K562 (cell line): ENCODE measurements around the gene EMD. TPM values are rescaled to one million over a fixed set of nuclear protein-coding genes. Genes with fewer than 3 reads are reported as not detected.

Experiments used
- ATAC-seq: fragments of 200-7000 bp; cut with Tn5 transposase; 3 replicates; pipeline ENCODE4 v1.9.1; 2020; ENCODE audit warnings: moderate library complexity
- BruUV-seq: library from RNA; stranded (reverse); fragments of 400-500 nt; replicated peaks from 2 replicates; lab custom pipeline; 2021; lab: Mats Ljungman, UMichigan
- CTCF ChIA-PET: fragments of 300-600 bp; formaldehyde crosslinking; extraction: SDS; loops from one replicate; lab custom pipeline; 2021; ENCODE audit warnings: low intra/inter-chr PET ratio; lab: Yijun Ruan, JAX
- POLR2A ChIA-PET: fragments of 300-600, 350-650 bp; sonication (Branson Sonifier 250); formaldehyde crosslinking; extraction: SDS; loops from one replicate; lab custom pipeline; 2021; ENCODE audit warnings: antibody characterized with exemption, inconsistent platforms; lab: Yijun Ruan, JAX
- DNase-seq, 4 experiments: peaks; one replicate each; pipeline versions ENCODE4 v3.0.0 to v3.0.0-alpha.2; 2011 to 2018; ENCODE audit warnings: low spot score in 3 of 4, mixed read lengths in 3 of 4; ENCODE audit errors: extremely low read depth in 1 of 4
- FAIRE-seq: peaks from 2 replicates; lab custom pipeline; 2011; peaks lifted over from hg19 to GRCh38; lab: Jason Lieb, UNC
- H2AFZ ChIP-seq: 2 replicates; pipeline ENCODE4 v1.6.0; 2011; ENCODE audit warnings: low read depth, low read length, control low read depth, inconsistent platforms
- H3K27ac ChIP-seq: fragments of 200-600 bp; 3 replicates; pipeline ENCODE4 v1.8.0; 2011; ENCODE audit warnings: low read depth, mild to moderate bottlenecking, control low read depth, inconsistent platforms, low read length, moderate library complexity, mixed read lengths; ENCODE audit errors: extremely low read depth
- H3K27me3 ChIP-seq, 2 experiments: fragments of 300-600 bp in 1 of 2; 2 replicates in 1 of 2; 3 replicates in 1 of 2; pipeline versions ENCODE4 v1.6.0 to v1.8.0; 2011; ENCODE audit warnings: inconsistent platforms in 2 of 2, low read length in 2 of 2, mild to moderate bottlenecking in 1 of 2, mixed read lengths in 1 of 2, moderate library complexity in 1 of 2; ENCODE audit not compliant: control insufficient read depth in 2 of 2, insufficient read depth in 2 of 2
- H3K36me3 ChIP-seq: fragments of 300-600 bp; 3 replicates; pipeline ENCODE4 v1.8.0; 2011; ENCODE audit warnings: mild to moderate bottlenecking, low read length, inconsistent platforms; ENCODE audit not compliant: control insufficient read depth, insufficient read depth
- H3K4me1 ChIP-seq, 2 experiments: fragments of 200-600 bp in 1 of 2; replicated peaks in 1 of 2; 2 replicates in 1 of 2; 3 replicates in 1 of 2; pipeline versions ENCODE4 v1.5.1 to v1.8.0; 2011; ENCODE audit warnings: inconsistent platforms in 2 of 2, low read length in 2 of 2, mild to moderate bottlenecking in 1 of 2, mixed read lengths in 1 of 2, moderate library complexity in 1 of 2; ENCODE audit not compliant: control insufficient read depth in 2 of 2, insufficient read depth in 2 of 2
- H3K4me2 ChIP-seq: 2 replicates; pipeline ENCODE4 v1.6.1; 2011; ENCODE audit warnings: low read length, control low read depth, inconsistent platforms, mixed read lengths; ENCODE audit not compliant: insufficient read depth
- H3K4me3 ChIP-seq: fragments of 200-600 bp; sonication (generic), shearing (Covaris generic); 2 replicates; pipeline ENCODE4 v1.5.1; 2016; ENCODE audit warnings: control low read depth, inconsistent platforms
- H3K79me2 ChIP-seq: fragments of 200-600 bp; 3 replicates; pipeline ENCODE4 v1.8.0; 2011; ENCODE audit warnings: low read length, inconsistent platforms; ENCODE audit not compliant: control insufficient read depth, insufficient read depth
- H3K9ac ChIP-seq, 2 experiments: 2 replicates each; pipeline versions ENCODE4 v1.6.0 to v1.6.1; 2011; ENCODE audit warnings: low read depth in 2 of 2, low read length in 2 of 2, control low read depth in 1 of 2, inconsistent platforms in 1 of 2, mild to moderate bottlenecking in 1 of 2, mixed read lengths in 1 of 2; ENCODE audit not compliant: insufficient read depth in 1 of 2
- H3K9me1 ChIP-seq: one replicate; pipeline ENCODE4 v1.6.0; 2011; ENCODE audit warnings: inconsistent platforms, mild to moderate bottlenecking, low read length, moderate library complexity; ENCODE audit not compliant: control insufficient read depth, insufficient read depth
- H3K9me3 ChIP-seq: replicated peaks from 2 replicates; pipeline ENCODE4 v1.5.1; 2011; ENCODE audit warnings: low read depth, low read length, inconsistent platforms; ENCODE audit not compliant: control insufficient read depth, insufficient read depth
- H4K20me1 ChIP-seq: replicated peaks from 2 replicates; pipeline ENCODE4 v1.6.1; 2011; ENCODE audit warnings: low read length, inconsistent platforms, mixed read lengths; ENCODE audit not compliant: control insufficient read depth, insufficient read depth
- CBFB ChIP-seq: sonication (generic); formaldehyde crosslinking; IDR thresholded peaks from 2 replicates; pipeline ENCODE4 v1.4.0; 2020; ENCODE audit warnings: mild to moderate bottlenecking, missing genetic modification reagents
- HDAC8 ChIP-seq: fragments of 450-650 bp; IDR thresholded peaks from 2 replicates; pipeline ENCODE4 v1.6.1; 2016; ENCODE audit warnings: mild to moderate bottlenecking, missing genetic modification characterization, moderate library complexity, missing compliant biosample characterization
- HNRNPLL ChIP-seq: fragments of 200-400 bp; formaldehyde crosslinking; IDR thresholded peaks from 2 replicates; pipeline ENCODE4 v1.6.1; 2017; ENCODE audit warnings: low read length, low read depth, mild to moderate bottlenecking; ENCODE audit not compliant: poor library complexity, severe bottlenecking
- MEIS2 ChIP-seq: fragments of 450-650 bp; IDR thresholded peaks from 2 replicates; pipeline ENCODE4 v1.6.1; 2014; ENCODE audit warnings: mild to moderate bottlenecking; ENCODE audit not compliant: partially characterized antibody
- NONO ChIP-seq, 2 experiments: fragments of 200-400 bp in 1 of 2; fragments of 450-650 bp in 1 of 2; formaldehyde crosslinking in 1 of 2; IDR thresholded peaks; 2 replicates each; pipeline ENCODE4 v1.6.1; 2017; ENCODE audit warnings: low read depth in 2 of 2, mild to moderate bottlenecking in 2 of 2, moderate library complexity in 2 of 2, low read length in 1 of 2
- PCBP1 ChIP-seq: fragments of 200-400 bp; formaldehyde crosslinking; IDR thresholded peaks from 2 replicates; pipeline ENCODE4 v1.6.1; 2018; ENCODE audit warnings: mild to moderate bottlenecking, low read depth, low read length; ENCODE audit not compliant: poor library complexity, severe bottlenecking
- SIN3A ChIP-seq, 2 experiments: fragments of 150-350 bp in 1 of 2; IDR thresholded peaks; 2 replicates each; pipeline ENCODE4 v1.6.1; 2011 to 2016; ENCODE audit warnings: borderline replicate concordance in 2 of 2, low read depth in 2 of 2, low read length in 2 of 2, mild to moderate bottlenecking in 2 of 2, moderate library complexity in 2 of 2; ENCODE audit not compliant: control insufficient read depth in 1 of 2
- TAF1 ChIP-seq: IDR thresholded peaks from 2 replicates; pipeline ENCODE4 v1.6.1; 2011; ENCODE audit warnings: mild to moderate bottlenecking, low read length, moderate library complexity; ENCODE audit not compliant: insufficient read depth, control insufficient read depth, severe bottlenecking; ENCODE audit errors: extremely low read depth
- ZBTB8A ChIP-seq: fragments of 450-650 bp; IDR thresholded peaks from 2 replicates; pipeline ENCODE4 v1.6.1; 2018; ENCODE audit warnings: mild to moderate bottlenecking, moderate library complexity; ENCODE audit not compliant: partially characterized antibody
- ZNF431 ChIP-seq: sonication (generic); formaldehyde crosslinking; IDR thresholded peaks from 2 replicates; pipeline ENCODE4 v1.8.0; 2022; ENCODE audit warnings: mild to moderate bottlenecking, missing genetic modification reagents
- ZNF584 ChIP-seq: fragments of 200-800 bp; sonication (Bioruptor generic); IDR thresholded peaks from 2 replicates; pipeline ENCODE4 v1.6.1; 2016; ENCODE audit warnings: low read depth, mild to moderate bottlenecking, missing genetic modification characterization, missing compliant biosample characterization
- ZNF707 ChIP-seq: fragments of 250-450 bp; sonication (Bioruptor Pico); conservative IDR thresholded peaks from 2 replicates; pipeline ENCODE4 v1.8.0; 2022; ENCODE audit warnings: inconsistent platforms, mild to moderate bottlenecking, moderate library complexity
- WGBS: fragments of 100-300 bp; shearing (Covaris generic); methylation state at CpG from one replicate; pipeline ENCODE4 v1.1.6; 2016; ENCODE audit warnings: low coverage, mixed read lengths; ENCODE audit not compliant: insufficient coverage; ENCODE audit errors: missing lambda C conversion rate; 5-methylcytosine and 5-hydroxymethylcytosine counted together
- in situ Hi-C: fragments of 300-500 bp; cut with MboI; formaldehyde crosslinking; loops from 4 replicates; pipeline ENCODE4 v1.15.0; 2018; ENCODE audit warnings: inconsistent platforms, mixed read lengths
- intact Hi-C: fragments of 100-400 bp; cut with micrococcal nuclease; formaldehyde crosslinking; loops from 2 replicates; pipeline ENCODE4 v1.14.2; 2022
- polyA plus RNA-seq, 8 experiments: library from polyadenylated mRNA; depleted of rRNA in 4 of 8; stranded (reverse) in 5 of 8; unstranded in 3 of 8; fragments of >200 nt; fragmentation: Nextera tagmentation in 2 of 8; fragmentation: Illumina TruSeq in 1 of 8; extraction: Ambion mirVana in 2 of 8; extraction: Trizol in 1 of 8; gene quantifications; 2 replicates each; pipeline versions ENCODE4 v1.2.1 to v1.2.3, GENCODE V29; 2011 to 2014; ENCODE audit warnings: inconsistent platforms in 1 of 8, missing spikeins in 1 of 8
- total RNA-seq, 7 experiments: library from RNA; depleted of rRNA in 6 of 7; stranded (reverse); fragments of >200 nt in 6 of 7; fragmentation: Illumina TruSeq in 2 of 7; extraction: Trizol in 2 of 7; gene quantifications; 2 replicates each; pipeline versions ENCODE4 v1.2.1 to v1.2.3, GENCODE V29; 2011 to 2021; ENCODE audit warnings: low replicate concordance in 1 of 7

The EMD gene
- total and polyA plus RNA-seq, 9 of the 15 experiments (the other 6 are each of a cell fraction or from before 2014, with no cell fraction given): 2.3 to 206 (median 61.9) TPM

DNA sequence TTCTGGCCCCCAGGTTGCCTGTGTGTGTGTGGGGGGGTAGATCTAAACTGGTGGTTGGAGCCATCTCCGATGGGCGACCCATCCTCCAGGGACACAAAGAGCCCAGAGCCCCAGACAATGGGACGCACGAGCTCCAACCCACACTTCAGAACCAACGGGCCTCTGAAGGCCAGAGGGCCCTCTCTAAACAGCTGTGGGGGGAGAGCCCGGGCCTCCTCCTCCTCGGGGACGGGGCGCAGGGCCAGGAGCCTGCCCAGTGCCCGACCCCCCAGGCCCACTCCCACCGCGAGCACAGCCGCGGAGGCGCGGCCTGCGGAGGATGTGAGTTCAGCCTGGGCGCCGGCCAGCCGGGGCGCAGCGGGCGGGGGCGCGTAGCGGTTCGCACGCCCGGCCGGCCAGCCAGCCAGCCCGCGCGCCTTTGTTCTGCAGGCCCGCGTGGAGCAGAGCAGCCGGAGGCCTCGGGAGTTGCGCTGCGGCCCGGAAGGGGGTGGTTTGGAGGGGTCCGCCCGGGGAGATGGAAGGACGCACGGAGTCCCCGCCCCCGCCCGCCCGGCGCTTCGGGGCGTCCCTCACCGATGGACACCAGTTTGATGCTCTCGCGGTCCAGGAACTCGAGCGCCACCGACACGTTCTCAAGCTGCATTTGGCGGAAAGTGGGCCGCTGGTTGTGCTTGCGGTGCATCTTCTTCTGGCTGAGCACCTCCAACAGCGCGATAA is 8.6 kb upstream of the EMD start (continued):
- TF ChIP-seq CBFB (CRISPR knock-in tag) (0 out of 2 replicates have a peak, but pooled peaks have one; percentile 13), TAF1 (peak; percentile 0), NONO (IDR thresholded peaks at IDR 0.05; ENCODE audit: low read depth in 2 of 2, low read length in 1 of 2) (0 out of 4 replicates have a peak, but pooled peaks of 1 of the 2 experiments have one; percentile 36)

DNA sequence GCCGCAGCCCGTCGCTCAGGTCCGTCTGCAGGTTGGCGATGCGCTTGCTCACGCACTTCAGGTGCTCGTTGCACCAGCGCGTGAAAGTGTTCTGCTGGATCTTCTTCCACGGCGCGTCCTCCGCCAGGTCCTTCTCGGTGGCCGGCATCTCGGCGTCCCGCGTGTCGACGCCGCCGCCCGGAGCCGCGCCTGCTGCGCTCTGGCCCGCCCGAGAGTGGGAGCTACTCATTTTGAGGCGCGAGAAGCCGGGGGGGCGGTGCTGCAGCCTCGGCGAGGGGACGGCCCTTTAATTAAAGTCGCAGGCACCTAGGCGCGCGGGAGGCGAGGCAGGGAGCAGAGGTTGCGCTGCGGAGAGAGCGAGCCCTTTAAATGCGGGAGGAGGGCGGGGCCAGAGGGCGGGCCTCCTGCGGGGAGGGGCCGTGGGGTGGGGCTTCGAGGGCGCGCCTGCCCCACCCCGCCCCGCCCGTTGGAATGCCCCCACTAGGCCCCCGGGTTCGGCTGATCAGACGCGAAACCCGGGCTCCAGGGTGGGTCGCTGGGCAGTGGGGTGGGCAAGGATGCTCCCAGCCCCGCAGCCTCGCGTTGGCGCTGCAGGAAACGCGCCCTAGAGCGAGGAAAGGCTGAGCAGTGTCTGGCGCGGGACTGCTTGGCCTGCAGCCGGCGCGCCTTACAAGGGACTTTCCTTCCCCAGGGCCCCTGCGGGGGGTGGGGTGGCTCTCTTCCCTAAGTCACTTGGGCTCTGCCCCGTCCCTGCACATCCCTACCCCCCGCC is 7.9 kb upstream of the EMD start:
- H3K9ac ChIP-seq: peak overlapping the region; percentile 94 to 96
- FAIRE-seq (no peak), ATAC-seq (peak; percentile 84), DNase-seq (peak; percentile 73 to 97 (median 82))
- H3K4me2 ChIP-seq: peak overlapping the region; percentile 96
- no peaks in the 10 kb centered on the region; the same call in 1 of the 2 replicates for H4K20me1 ChIP-seq
- H3K9me1 ChIP-seq: no peaks in the 10 kb centered on the region
- intact Hi-C loops (loop anchor here (5.0 to 10.0 kb wide), 2 partner anchors 124 to 446 kb away; partner anchors contain the start of gene SLC10A3), in situ Hi-C loops (loop anchor here (10.0 kb wide), 1 partner anchor 164 kb away; no protein-coding TSS in a partner anchor)
- H3K4me3 ChIP-seq: peak overlapping the region; percentile 89
- H3K79me2 ChIP-seq: peaks cover 49% of the 10 kb centered on the region
- no peaks in the 10 kb centered on the region for H3K27me3 ChIP-seq
- CTCF ChIA-PET: interaction anchor here (4.5 kb wide), 1 partner anchor 163 kb away, joined by 63 read pairs; no protein-coding TSS in a partner anchor
- H2AFZ ChIP-seq: peak overlapping the region; percentile 67; the same call in 1 of the 2 replicates
- POLR2A ChIA-PET: interaction anchor here (0.5 to 1.3 kb wide), 13 partner anchors 8 to 658 kb away, joined by 3 to 5 read pairs (median 3); partner anchors contain the start of gene SLC10A3
- peak overlapping the region; percentile 99 for H3K27ac ChIP-seq
- 0% methylated on average over 28 of the region's 77 CpGs for WGBS
- no TSS peak for BruUV-seq
- no peaks in the 10 kb centered on the region for H3K9me3 ChIP-seq
- H3K4me1 ChIP-seq: peaks cover 18 to 86% of the 10 kb centered on the region in 2 experiments
- peaks cover 27% of the 10 kb centered on the region; the same call in 2 of the 3 replicates for H3K36me3 ChIP-seq
- peak; percentile 25 for TF ChIP-seq PCBP1
- no peak for TF ChIP-seq ZNF707 (CRISPR knock-in tag)
- no peak for TF ChIP-seq HDAC8 (tag)
- TF ChIP-seq ZNF584 (CRISPR knock-in tag): no peak
- TF ChIP-seq ZBTB8A: no peak
- no peak for TF ChIP-seq ZNF431 (CRISPR knock-in tag)
- TF ChIP-seq SIN3A (IDR thresholded peaks at IDR 0.05; ENCODE audit: borderline replicate concordance in 2 of 2, control insufficient read depth in 1 of 2, low read depth in 2 of 2, low read length in 2 of 2): peak in 1 of 2 experiments; percentile 81; a peak in 2 of 4 replicates
- TF ChIP-seq HNRNPLL: peak; percentile 31
- no peak for TF ChIP-seq MEIS2
